ENCODE results near the gene LRRK1.

DNA sequence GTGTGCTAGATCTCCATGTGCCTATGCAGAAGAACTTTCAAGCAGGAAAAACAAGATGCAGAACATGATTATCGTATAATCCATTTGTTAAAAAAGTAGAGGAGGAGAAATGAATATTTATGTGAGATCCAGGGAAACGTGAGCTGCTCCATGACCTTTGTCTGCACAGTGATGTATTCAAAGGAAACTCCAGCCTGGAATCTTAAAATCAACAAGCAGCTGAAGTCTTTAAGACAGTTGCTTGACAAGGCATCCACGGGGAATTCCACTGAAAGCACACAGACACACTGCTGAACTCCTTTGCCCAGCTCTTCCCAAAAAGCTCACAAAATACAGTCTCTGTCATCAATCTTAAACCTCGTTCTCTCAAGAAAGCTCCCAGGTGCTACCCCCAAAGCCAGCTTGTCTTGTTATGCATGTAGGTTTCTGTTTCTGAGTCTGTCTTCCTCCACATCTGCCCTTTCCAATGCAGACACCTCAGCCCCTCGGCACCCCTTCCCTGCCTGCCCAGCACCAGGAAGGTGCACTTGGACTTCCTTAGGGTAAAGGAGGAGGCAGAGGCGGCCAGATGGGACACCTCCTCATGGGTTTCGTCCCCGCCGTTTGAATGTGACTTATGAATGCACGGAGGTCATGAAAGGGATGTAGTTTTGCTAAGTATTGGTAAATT, 28.7 kb downstream of the LRRK1 start:
- TF ChIP-seq, protein P1, sequence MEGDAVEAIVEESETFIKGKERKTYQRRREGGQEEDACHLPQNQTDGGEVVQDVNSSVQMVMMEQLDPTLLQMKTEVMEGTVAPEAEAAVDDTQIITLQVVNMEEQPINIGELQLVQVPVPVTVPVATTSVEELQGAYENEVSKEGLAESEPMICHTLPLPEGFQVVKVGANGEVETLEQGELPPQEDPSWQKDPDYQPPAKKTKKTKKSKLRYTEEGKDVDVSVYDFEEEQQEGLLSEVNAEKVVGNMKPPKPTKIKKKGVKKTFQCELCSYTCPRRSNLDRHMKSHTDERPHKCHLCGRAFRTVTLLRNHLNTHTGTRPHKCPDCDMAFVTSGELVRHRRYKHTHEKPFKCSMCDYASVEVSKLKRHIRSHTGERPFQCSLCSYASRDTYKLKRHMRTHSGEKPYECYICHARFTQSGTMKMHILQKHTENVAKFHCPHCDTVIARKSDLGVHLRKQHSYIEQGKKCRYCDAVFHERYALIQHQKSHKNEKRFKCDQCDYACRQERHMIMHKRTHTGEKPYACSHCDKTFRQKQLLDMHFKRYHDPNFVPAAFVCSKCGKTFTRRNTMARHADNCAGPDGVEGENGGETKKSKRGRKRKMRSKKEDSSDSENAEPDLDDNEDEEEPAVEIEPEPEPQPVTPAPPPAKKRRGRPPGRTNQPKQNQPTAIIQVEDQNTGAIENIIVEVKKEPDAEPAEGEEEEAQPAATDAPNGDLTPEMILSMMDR (IDR thresholded peaks at IDR 0.05) = no peak
- TF ChIP-seq EZH2 (IDR thresholded peaks at IDR 0.05; ENCODE audit: borderline replicate concordance, insufficient read depth, low read depth, low read length, poor library complexity, severe bottlenecking) = no peak
